Coronary artery (tissue), 2 donors: ENCODE results near the gene IVL.

Source experiments
- DNase-seq: peaks from one replicate; pipeline ENCODE4 v3.0.0-alpha.2; 2017; ENCODE audit warnings: low spot score
- H3K27ac ChIP-seq, 2 donors: fragments of 200-600 bp; sonication (generic); one replicate each; pipeline ENCODE4 v1.5.1; 2016 to 2019
- H3K4me3 ChIP-seq: fragments of 200-600 bp; sonication (generic); 2 replicates; pipeline ENCODE4 v1.5.1; 2016; ENCODE audit warnings: mild to moderate bottlenecking, moderate library complexity
- TF ChIP-seq, protein P1 (sequence below): fragments of 200-600 bp; sonication (generic); IDR thresholded peaks from one replicate; pipeline ENCODE4 v1.5.1; 2019; ENCODE audit warnings: antibody characterized with exemption

The IVL gene

DNA sequence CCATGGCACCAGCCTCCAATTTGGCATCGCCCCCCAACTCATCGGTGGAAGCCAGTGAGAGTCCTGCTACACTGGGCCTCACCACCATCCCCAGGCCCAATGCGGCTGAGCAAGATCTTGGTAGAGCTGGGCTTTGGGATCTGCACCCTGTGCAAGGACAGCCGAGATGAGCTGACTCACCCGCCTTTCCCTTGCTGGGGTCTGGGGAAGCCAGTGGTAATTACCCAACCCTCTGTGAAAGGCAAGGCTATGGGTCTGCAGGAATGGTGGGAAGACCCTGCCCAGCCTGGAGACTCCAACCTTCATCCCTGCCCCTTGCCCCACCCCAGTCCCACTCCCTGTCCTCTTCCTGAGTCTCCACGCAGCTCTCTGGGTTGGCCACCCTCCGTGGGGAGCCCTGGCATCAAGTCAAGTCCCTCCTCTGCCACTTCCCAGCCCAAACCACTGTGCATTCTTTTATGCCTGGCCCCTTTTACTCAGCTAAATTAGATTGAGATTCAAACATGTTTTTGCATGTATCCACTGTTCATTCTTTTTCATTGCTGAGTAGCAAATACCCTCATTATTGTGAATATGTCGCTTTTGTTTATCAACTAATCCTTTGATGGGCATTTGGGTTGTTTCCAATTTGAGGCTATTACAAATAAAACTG is 21.5 kb upstream of the IVL start:
- DNase-seq = no peak
- Histone ChIP-seq H3K4me3 (no peak overlapping the region), H3K27ac (peak overlapping the region in 1 of 2 donors; percentile 36)
- TF ChIP-seq, protein P1, sequence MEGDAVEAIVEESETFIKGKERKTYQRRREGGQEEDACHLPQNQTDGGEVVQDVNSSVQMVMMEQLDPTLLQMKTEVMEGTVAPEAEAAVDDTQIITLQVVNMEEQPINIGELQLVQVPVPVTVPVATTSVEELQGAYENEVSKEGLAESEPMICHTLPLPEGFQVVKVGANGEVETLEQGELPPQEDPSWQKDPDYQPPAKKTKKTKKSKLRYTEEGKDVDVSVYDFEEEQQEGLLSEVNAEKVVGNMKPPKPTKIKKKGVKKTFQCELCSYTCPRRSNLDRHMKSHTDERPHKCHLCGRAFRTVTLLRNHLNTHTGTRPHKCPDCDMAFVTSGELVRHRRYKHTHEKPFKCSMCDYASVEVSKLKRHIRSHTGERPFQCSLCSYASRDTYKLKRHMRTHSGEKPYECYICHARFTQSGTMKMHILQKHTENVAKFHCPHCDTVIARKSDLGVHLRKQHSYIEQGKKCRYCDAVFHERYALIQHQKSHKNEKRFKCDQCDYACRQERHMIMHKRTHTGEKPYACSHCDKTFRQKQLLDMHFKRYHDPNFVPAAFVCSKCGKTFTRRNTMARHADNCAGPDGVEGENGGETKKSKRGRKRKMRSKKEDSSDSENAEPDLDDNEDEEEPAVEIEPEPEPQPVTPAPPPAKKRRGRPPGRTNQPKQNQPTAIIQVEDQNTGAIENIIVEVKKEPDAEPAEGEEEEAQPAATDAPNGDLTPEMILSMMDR = no peak

DNA sequence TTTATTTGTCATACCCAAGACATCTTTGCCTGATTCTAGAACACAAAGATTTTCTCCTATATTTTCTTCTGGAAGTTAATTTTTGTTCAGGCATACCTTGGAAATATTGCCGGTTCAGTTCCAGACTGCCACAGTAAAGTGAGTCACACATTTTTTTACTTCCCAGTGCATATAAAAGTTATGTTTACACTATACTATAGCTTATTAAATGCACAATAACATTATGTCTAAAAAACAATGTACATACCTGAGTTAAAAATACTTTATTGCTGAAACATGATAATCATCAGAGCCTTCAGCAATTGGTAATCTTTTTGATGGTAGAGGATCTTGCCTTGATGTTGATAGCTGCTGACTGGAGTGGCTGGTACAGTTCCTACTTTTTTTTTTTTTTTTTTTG is 20.2 kb upstream of the IVL start:
- H3K27ac ChIP-seq = no peak overlapping the region
- DNase-seq = no peak
- TF ChIP-seq, protein P1 = no peak
- no peak overlapping the region for H3K4me3 ChIP-seq

DNA sequence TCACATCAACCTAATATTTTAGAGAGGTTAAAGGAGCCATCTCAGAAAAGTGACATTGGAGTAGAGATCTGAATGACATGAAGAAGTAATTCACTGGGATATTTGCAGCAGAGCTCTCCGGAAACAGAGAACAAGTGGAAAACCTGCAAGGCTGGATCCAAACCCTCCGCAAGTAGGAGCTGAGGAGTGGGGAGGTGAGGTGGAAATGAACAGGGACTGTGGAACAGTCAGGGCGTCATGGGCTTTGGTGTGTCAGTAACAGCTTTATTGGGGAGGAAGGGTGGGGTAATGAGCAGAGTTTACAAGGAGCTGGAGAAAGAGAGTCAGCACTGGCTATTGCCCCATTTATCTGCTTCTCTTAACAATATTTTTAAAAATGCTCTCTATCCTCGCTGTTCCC is 9.3 kb upstream of the IVL start:
- Histone ChIP-seq H3K4me3 (no peak overlapping the region), H3K27ac (no peak overlapping the region)
- TF ChIP-seq, protein P1 = no peak

DNA sequence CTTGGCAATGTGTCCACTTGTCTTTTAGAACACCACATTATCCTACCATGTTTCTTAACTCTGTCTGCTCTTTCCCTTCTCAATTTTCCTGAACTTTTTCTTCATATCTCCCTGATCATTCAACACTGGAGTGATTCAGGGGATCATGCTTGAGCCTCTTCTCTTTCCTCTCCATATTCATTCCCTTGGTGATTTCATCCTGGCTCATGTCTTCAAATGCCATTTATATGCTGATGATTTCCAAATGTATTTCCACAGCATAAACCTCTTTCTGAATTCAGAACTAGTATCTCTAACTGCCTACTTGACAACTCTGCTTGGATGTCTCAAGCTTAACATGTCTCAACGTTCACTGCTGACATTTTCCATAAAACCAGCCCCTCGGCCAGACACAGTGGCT is 8.5 kb upstream of the IVL start:
- no peak overlapping the region for H3K27ac ChIP-seq

More for the DNA sequence above, 9.3 kb upstream of the IVL start:
- no peak for DNase-seq

DNA sequence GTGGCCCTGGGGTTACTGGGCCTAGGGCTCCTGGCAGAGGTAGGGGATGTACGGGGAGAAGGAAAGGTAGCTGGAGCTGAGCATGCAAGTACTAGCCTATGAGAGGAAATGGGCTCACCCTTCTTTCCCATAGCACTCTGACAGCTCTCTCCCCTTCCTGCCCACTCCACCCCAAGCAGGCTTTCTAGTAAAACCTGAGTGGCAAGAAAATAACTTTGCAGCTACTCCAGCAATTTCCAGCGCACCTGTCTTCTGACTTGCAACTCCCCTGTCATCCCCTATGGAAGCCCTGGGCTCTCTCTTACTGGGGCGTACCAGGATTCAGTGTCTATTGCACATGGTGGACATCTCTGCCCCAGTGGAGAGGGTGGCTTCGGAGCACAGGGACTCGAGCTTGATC is 6.7 kb upstream of the IVL start:
- DNase-seq = no peak
- TF ChIP-seq, protein P1 = no peak
- no peak overlapping the region for H3K4me3 ChIP-seq
- no peak overlapping the region for H3K27ac ChIP-seq

More for the DNA sequence above, 8.5 kb upstream of the IVL start:
- H3K4me3 ChIP-seq = no peak overlapping the region
- DNase-seq = no peak
- TF ChIP-seq, protein P1 = no peak

DNA sequence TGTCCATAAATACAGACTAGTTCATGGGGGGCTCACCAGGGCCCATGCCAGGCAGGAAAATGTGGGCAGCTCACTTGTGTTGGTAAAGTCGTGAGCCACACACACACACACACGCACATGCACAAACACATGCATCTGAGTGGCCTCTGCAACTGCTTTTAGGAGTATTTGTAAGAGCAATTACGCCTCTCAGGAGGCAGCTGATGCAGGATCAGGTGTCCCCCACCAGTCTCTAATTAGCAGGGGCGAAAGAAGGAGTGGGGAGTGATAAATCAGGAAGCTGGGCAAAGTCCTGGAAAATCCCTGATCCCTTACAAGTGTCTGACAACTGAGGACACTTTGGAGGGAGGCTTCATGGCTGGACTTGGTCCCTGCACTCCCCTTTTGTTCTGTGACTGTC is 5.7 kb upstream of the IVL start:
- no peak for DNase-seq
- H3K27ac ChIP-seq = no peak overlapping the region
- TF ChIP-seq, protein P1 = no peak
- no peak overlapping the region for H3K4me3 ChIP-seq

DNA sequence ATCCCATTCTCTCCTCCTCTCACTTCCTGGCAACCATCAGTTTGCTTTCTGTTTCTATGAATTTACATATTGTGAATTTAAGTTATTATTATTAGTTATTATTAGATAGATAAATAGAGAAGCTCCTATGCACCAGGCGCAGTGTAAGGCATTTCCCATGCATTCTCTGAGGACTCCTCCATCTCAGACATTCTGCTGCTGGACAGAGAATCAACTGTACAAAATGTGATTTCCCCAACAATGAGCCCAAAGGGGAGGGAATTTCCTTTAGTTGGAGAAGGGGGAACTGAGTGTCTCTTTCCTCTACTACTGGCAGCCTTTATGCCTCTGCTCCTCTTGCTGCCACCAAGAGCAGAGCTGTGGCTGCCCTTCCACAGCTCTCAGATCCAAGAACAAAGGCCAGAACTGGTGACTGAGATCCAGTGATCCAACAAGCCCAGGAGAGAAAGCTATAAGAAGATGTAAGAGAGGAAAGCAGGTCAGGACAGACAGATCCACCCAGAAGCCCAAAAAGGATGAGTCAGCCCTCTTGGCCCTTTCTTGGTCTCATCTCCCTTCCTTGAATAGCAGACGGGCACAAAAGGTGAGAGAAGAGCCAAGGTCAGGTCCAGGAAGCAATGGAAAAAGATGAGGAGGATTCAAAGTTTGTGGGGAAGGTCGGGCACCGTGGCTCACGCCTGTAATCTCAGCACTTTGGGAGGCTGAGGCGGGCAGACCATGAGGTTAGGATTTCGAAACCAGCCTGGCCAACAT is 3.5 kb upstream of the IVL start:
- no peak for DNase-seq
- no peak overlapping the region for H3K27ac ChIP-seq
- TF ChIP-seq, protein P1 = no peak
- no peak overlapping the region for H3K4me3 ChIP-seq
